AG09309 (cell line): Measurements from ENCODE around the gene DLGAP5.

Source experiments
- DNase-seq: peaks from one replicate; pipeline ENCODE4 v3.0.0-alpha.2; 2010; ENCODE audit warnings: low read depth
- H3K4me3 ChIP-seq: 2 replicates; pipeline ENCODE4 v1.5.1; 2011; ENCODE audit warnings: mild to moderate bottlenecking, low read depth, low read length, moderate library complexity; ENCODE audit not compliant: control insufficient read depth
- CTCF ChIP-seq: IDR thresholded peaks from 2 replicates; pipeline ENCODE4 v1.5.1; 2011; ENCODE audit warnings: mild to moderate bottlenecking, low read depth, low read length, inconsistent platforms; ENCODE audit not compliant: insufficient read depth, control insufficient read depth; ENCODE audit errors: missing control alignments

The DLGAP5 gene

GRCh38 chr14:55153951-55154350, 37.4 kb downstream of the DLGAP5 start:
- H3K4me3 ChIP-seq: no peak overlapping the region
- TF ChIP-seq CTCF: no peak
- no peak for DNase-seq

GRCh38 chr14:55152052-55152753, 39.2 kb downstream of the DLGAP5 start:
- TF ChIP-seq CTCF: no peak
- DNase-seq: no peak
- H3K4me3 ChIP-seq: no peak overlapping the region

GRCh38 chr14:55151601-55152000, 39.8 kb downstream of the DLGAP5 start:
- no peak for DNase-seq
- TF ChIP-seq CTCF: no peak
- no peak overlapping the region for H3K4me3 ChIP-seq

- no peak for TF ChIP-seq CTCF
- H3K4me3 ChIP-seq: no peak overlapping the region
- DNase-seq: no peak
Measured at GRCh38 chr14:55146425-55146824, 45.0 kb downstream of the DLGAP5 start.

GRCh38 chr14:55142466-55142865, 48.9 kb downstream of the DLGAP5 start:
- TF ChIP-seq CTCF: no peak
- H3K4me3 ChIP-seq: no peak overlapping the region
- no peak for DNase-seq

GRCh38 chr14:55141825-55142224, 49.6 kb downstream of the DLGAP5 start:
- H3K4me3 ChIP-seq: no peak overlapping the region
- TF ChIP-seq CTCF: no peak
- DNase-seq: no peak
